HEK293 (cell line): ENCODE data around the gene FBXO27.

Source experiments
- CTCF ChIP-seq: fragments of 450-650 bp; formaldehyde crosslinking; IDR thresholded peaks from 2 replicates; pipeline ENCODE4 v1.5.1; 2016; ENCODE audit warnings: missing biosample characterization, missing genetic modification characterization
- GLIS1 ChIP-seq: fragments of 450-650 bp; formaldehyde crosslinking; IDR thresholded peaks from 2 replicates; pipeline ENCODE4 v1.5.1; 2016; ENCODE audit warnings: missing biosample characterization, missing genetic modification characterization
- HOXA7 ChIP-seq: sonication (generic); formaldehyde crosslinking; IDR thresholded peaks from 2 replicates; pipeline ENCODE4 v1.8.1; 2022; ENCODE audit warnings: missing genetic modification reagents, borderline replicate concordance
- KLF17 ChIP-seq: fragments of 450-650 bp; formaldehyde crosslinking; IDR thresholded peaks from 2 replicates; pipeline ENCODE4 v1.5.1; 2016; ENCODE audit warnings: missing biosample characterization, missing genetic modification characterization
- MYNN ChIP-seq: fragments of 450-650 bp; formaldehyde crosslinking; IDR thresholded peaks from 2 replicates; pipeline ENCODE4 v1.5.1; 2016; ENCODE audit warnings: missing biosample characterization, missing genetic modification characterization, borderline replicate concordance
- PRDM1 ChIP-seq: fragments of 450-650 bp; formaldehyde crosslinking; IDR thresholded peaks from 2 replicates; pipeline ENCODE4; 2016; ENCODE audit warnings: missing biosample characterization, missing genetic modification characterization
- PRDM4 ChIP-seq: fragments of 450-650 bp; formaldehyde crosslinking; IDR thresholded peaks from 2 replicates; pipeline ENCODE4 v1.5.1; 2017; ENCODE audit warnings: missing biosample characterization, missing genetic modification characterization
- SALL2 ChIP-seq: fragments of 450-650 bp; formaldehyde crosslinking; IDR thresholded peaks from 2 replicates; pipeline ENCODE4 v1.5.0; 2017; ENCODE audit warnings: missing biosample characterization, mild to moderate bottlenecking, missing genetic modification characterization, borderline replicate concordance
- ZBTB1 ChIP-seq: fragments of 450-650 bp; formaldehyde crosslinking; IDR thresholded peaks from 2 replicates; pipeline ENCODE4 v1.5.1; 2016; ENCODE audit warnings: missing biosample characterization, missing genetic modification characterization
- ZBTB6 ChIP-seq: fragments of 450-650 bp; formaldehyde crosslinking; IDR thresholded peaks from 2 replicates; pipeline ENCODE4 v1.5.1; 2017; ENCODE audit warnings: missing biosample characterization, missing genetic modification characterization
- ZBTB8A ChIP-seq: fragments of 450-650 bp; formaldehyde crosslinking; IDR thresholded peaks from 2 replicates; pipeline ENCODE4 v1.5.1; 2016; ENCODE audit warnings: missing biosample characterization, missing genetic modification characterization
- ZEB2 ChIP-seq: fragments of 450-650 bp; formaldehyde crosslinking; IDR thresholded peaks from 2 replicates; pipeline ENCODE4 v1.5.1; 2016; ENCODE audit warnings: missing biosample characterization, missing genetic modification characterization
- ZFP3 ChIP-seq: fragments of 450-650 bp; formaldehyde crosslinking; IDR thresholded peaks from 2 replicates; pipeline ENCODE4 v1.5.1; 2016; ENCODE audit warnings: low read depth, missing biosample characterization, missing genetic modification characterization
- ZFP41 ChIP-seq: fragments of 450-650 bp; formaldehyde crosslinking; IDR thresholded peaks from 2 replicates; pipeline ENCODE4 v1.5.1; 2016; ENCODE audit warnings: missing biosample characterization, missing genetic modification characterization, borderline replicate concordance
- ZIC2 ChIP-seq: fragments of 450-650 bp; formaldehyde crosslinking; IDR thresholded peaks from 2 replicates; pipeline ENCODE4 v1.5.1; 2016; ENCODE audit warnings: missing biosample characterization, missing genetic modification characterization
- ZNF140 ChIP-seq: fragments of 450-650 bp; formaldehyde crosslinking; IDR thresholded peaks from 2 replicates; pipeline ENCODE4 v1.5.1; 2016; ENCODE audit warnings: missing biosample characterization, missing genetic modification characterization
- ZNF146 ChIP-seq: fragments of 450-650 bp; formaldehyde crosslinking; IDR thresholded peaks from 2 replicates; pipeline ENCODE4 v1.5.1; 2016; ENCODE audit warnings: missing biosample characterization, missing genetic modification characterization
- ZNF2 ChIP-seq: fragments of 450-650 bp; formaldehyde crosslinking; IDR thresholded peaks from 2 replicates; pipeline ENCODE4 v1.5.1; 2016; ENCODE audit warnings: missing biosample characterization, missing genetic modification characterization
- ZNF214 ChIP-seq: fragments of 450-650 bp; formaldehyde crosslinking; IDR thresholded peaks from 2 replicates; pipeline ENCODE4 v1.5.1; 2017; ENCODE audit warnings: missing biosample characterization, mild to moderate bottlenecking, missing genetic modification characterization, borderline replicate concordance
- ZNF335 ChIP-seq: fragments of 450-650 bp; formaldehyde crosslinking; conservative IDR thresholded peaks from 2 replicates; pipeline ENCODE4 v1.5.1; 2016; ENCODE audit warnings: missing biosample characterization, missing genetic modification characterization
- ZNF394 ChIP-seq: fragments of 450-650 bp; formaldehyde crosslinking; IDR thresholded peaks from 2 replicates; pipeline ENCODE4 v1.5.1; 2016; ENCODE audit warnings: missing biosample characterization, missing genetic modification characterization, mild to moderate bottlenecking, moderate library complexity, borderline replicate concordance
- ZNF416 ChIP-seq: fragments of 450-650 bp; formaldehyde crosslinking; IDR thresholded peaks from 2 replicates; pipeline ENCODE4 v1.5.1; 2016; ENCODE audit warnings: missing biosample characterization, missing genetic modification characterization
- ZNF433 ChIP-seq: fragments of 450-650 bp; formaldehyde crosslinking; IDR thresholded peaks from 2 replicates; pipeline ENCODE4 v1.5.1; 2016; ENCODE audit warnings: missing biosample characterization, missing genetic modification characterization, low read depth
- ZNF501 ChIP-seq: fragments of 450-650 bp; formaldehyde crosslinking; IDR thresholded peaks from 2 replicates; pipeline ENCODE4 v1.5.1; 2016; ENCODE audit warnings: missing biosample characterization, missing genetic modification characterization
- ZNF530 ChIP-seq: fragments of 450-650 bp; formaldehyde crosslinking; IDR thresholded peaks from 2 replicates; pipeline ENCODE4 v1.5.1; 2016; ENCODE audit warnings: low read depth, missing biosample characterization, missing genetic modification characterization
- ZNF548 ChIP-seq: fragments of 450-650 bp; formaldehyde crosslinking; IDR thresholded peaks from 2 replicates; pipeline ENCODE4 v1.5.1; 2016; ENCODE audit warnings: missing biosample characterization, missing genetic modification characterization
- ZNF555 ChIP-seq: fragments of 450-650 bp; formaldehyde crosslinking; conservative IDR thresholded peaks from 2 replicates; pipeline ENCODE4 v1.5.1; 2017; ENCODE audit warnings: missing biosample characterization, mild to moderate bottlenecking, missing genetic modification characterization, inconsistent platforms
- ZNF585B ChIP-seq: fragments of 450-650 bp; formaldehyde crosslinking; IDR thresholded peaks from 2 replicates; pipeline ENCODE4 v1.5.1; 2016; ENCODE audit warnings: missing biosample characterization, missing genetic modification characterization
- ZNF596 ChIP-seq: fragments of 450-650 bp; IDR thresholded peaks from 2 replicates; pipeline ENCODE4 v1.5.0; 2018; ENCODE audit warnings: missing biosample characterization, mild to moderate bottlenecking, missing genetic modification characterization, moderate library complexity
- ZNF658 ChIP-seq: fragments of 450-650 bp; formaldehyde crosslinking; IDR thresholded peaks from 2 replicates; pipeline ENCODE4; 2016; ENCODE audit warnings: missing biosample characterization, missing genetic modification characterization
- ZNF747 ChIP-seq: fragments of 450-650 bp; formaldehyde crosslinking; IDR thresholded peaks from 2 replicates; pipeline ENCODE4 v1.5.1; 2016; ENCODE audit warnings: missing biosample characterization, missing genetic modification characterization
- ZSCAN5A ChIP-seq: fragments of 450-650 bp; formaldehyde crosslinking; IDR thresholded peaks from 2 replicates; pipeline ENCODE4 v1.5.1; 2016; ENCODE audit warnings: missing biosample characterization, missing genetic modification characterization

Gene FBXO27

GRCh38 chr19:38975214-38975860, 57.0 kb downstream of the FBXO27 start, which contains the start of gene FBXO17 (continued):
- TF ChIP-seq ZSCAN5A (tag by site-specific recombination), result peak; percentile 92
- TF ChIP-seq HOXA7 (CRISPR knock-in tag), result no peak
- TF ChIP-seq ZNF394 (tag by site-specific recombination), result peak; percentile 57; the same call in 1 of the 2 replicates
- TF ChIP-seq ZNF585B (tag by site-specific recombination), result no peak
- no peak for TF ChIP-seq ZBTB6
- peak; percentile 83 for TF ChIP-seq ZIC2 (tag by site-specific recombination)
- TF ChIP-seq ZNF140, result no peak
- no peak for TF ChIP-seq ZNF548 (tag by site-specific recombination)
- TF ChIP-seq ZNF2, result peak; percentile 92
- peak; percentile 99 for TF ChIP-seq ZNF335 (tag by site-specific recombination)
- TF ChIP-seq ZBTB8A (tag by site-specific recombination), result peak; percentile 96
- TF ChIP-seq ZNF555 (tag by site-specific recombination), result no peak
- 0 out of 2 replicates have a peak, but pooled peaks have one; percentile 3 for TF ChIP-seq ZNF146 (tag by site-specific recombination)
- peak; percentile 58; the same call in 1 of the 2 replicates for TF ChIP-seq ZNF596 (tag by site-specific recombination)
- TF ChIP-seq ZNF530 (tag by site-specific recombination), result no peak
- TF ChIP-seq ZBTB1, result 0 out of 2 replicates have a peak, but pooled peaks have one; percentile 44
- TF ChIP-seq PRDM1 (tag by site-specific recombination), result no peak
- no peak for TF ChIP-seq SALL2
- TF ChIP-seq GLIS1 (tag by site-specific recombination), result peak; percentile 91
- TF ChIP-seq ZFP3 (tag by site-specific recombination), result no peak
- no peak for TF ChIP-seq ZNF433 (tag by site-specific recombination)
- TF ChIP-seq MYNN (tag by site-specific recombination), result no peak
- TF ChIP-seq ZNF501, result peak; percentile 91
- TF ChIP-seq ZNF214 (tag by site-specific recombination), result no peak
- no peak for TF ChIP-seq PRDM4 (tag by site-specific recombination)
- no peak for TF ChIP-seq ZNF658 (tag by site-specific recombination)
- TF ChIP-seq ZNF416 (tag by site-specific recombination), result no peak
- peak; percentile 84 for TF ChIP-seq KLF17 (tag by site-specific recombination)
- no peak for TF ChIP-seq ZFP41 (tag by site-specific recombination)
- TF ChIP-seq CTCF (tag by site-specific recombination), result no peak
- TF ChIP-seq ZEB2 (tag by site-specific recombination), result peak; percentile 97
- TF ChIP-seq ZNF747 (tag by site-specific recombination), result no peak
